Smooth muscle cell (in vitro differentiated cells): ENCODE data around the gene FOSB. TPM values are rescaled to one million over a fixed set of nuclear protein-coding genes. Genes with fewer than 3 reads are reported as not detected.
A peak's percentile ranks its signal among the peaks of the same experiment; 100 is the strongest.

Experiments
- DNase-seq: peaks from one replicate; lab custom pipeline; 2025; ENCODE audit not compliant: unreplicated experiment; lab: John Stamatoyannopoulos, UW
- H2AFZ ChIP-seq: fragments of 200-600 bp; sonication (generic); 2 replicates; pipeline ENCODE4 v1.6.0; 2016; ENCODE audit warnings: antibody characterized with exemption, low read depth, mild to moderate bottlenecking
- H3F3A ChIP-seq: fragments of 200-600 bp; sonication (generic); 2 replicates; pipeline ENCODE4 v1.6.0; 2017; ENCODE audit warnings: antibody characterized with exemption, low read depth
- H3K27ac ChIP-seq: fragments of 200-600 bp; sonication (generic); 2 replicates; pipeline ENCODE4 v1.5.1; 2016; ENCODE audit warnings: low read depth, mild to moderate bottlenecking
- H3K27me3 ChIP-seq: fragments of 200-600 bp; sonication (generic); 2 replicates; pipeline ENCODE4 v1.6.1; 2016; ENCODE audit warnings: low read depth, mild to moderate bottlenecking
- H3K36me3 ChIP-seq: fragments of 200-600 bp; sonication (generic); 2 replicates; pipeline ENCODE4 v1.5.1; 2016; ENCODE audit warnings: low read depth
- H3K4me1 ChIP-seq: fragments of 200-600 bp; sonication (generic); 2 replicates; pipeline ENCODE4 v1.5.1; 2016; ENCODE audit warnings: low read depth
- H3K4me2 ChIP-seq: fragments of 200-600 bp; sonication (generic); 2 replicates; pipeline ENCODE4 v1.6.0; 2016; ENCODE audit warnings: mild to moderate bottlenecking
- H3K4me3 ChIP-seq: fragments of 200-600 bp; sonication (generic); 2 replicates; pipeline ENCODE4 v1.5.1; 2016; ENCODE audit warnings: mild to moderate bottlenecking
- H3K79me2 ChIP-seq: fragments of 200-600 bp; sonication (generic); 2 replicates; pipeline ENCODE4 v1.6.0; 2016; ENCODE audit warnings: low read depth, mild to moderate bottlenecking
- H3K9ac ChIP-seq: fragments of 200-600 bp; sonication (generic); 2 replicates; pipeline ENCODE4 v1.6.0; 2016; ENCODE audit warnings: low read depth
- H3K9me3 ChIP-seq: fragments of 200-600 bp; sonication (generic); replicated peaks from 2 replicates; pipeline ENCODE4 v1.5.1; 2016; ENCODE audit warnings: low read depth
- H4K20me1 ChIP-seq: fragments of 200-600 bp; sonication (generic); 2 replicates; pipeline ENCODE4 v1.6.0; 2016; ENCODE audit warnings: low read depth
- CTCF ChIP-seq: fragments of 200-600 bp; sonication (generic); IDR thresholded peaks from 2 replicates; pipeline ENCODE4 v1.5.1; 2017; ENCODE audit warnings: borderline replicate concordance, mild to moderate bottlenecking, antibody characterized with exemption; ENCODE audit not compliant: insufficient read depth, poor library complexity, severe bottlenecking
- WGBS: methylation state at CpG from one replicate; pipeline ENCODE4 v1.1.7; 2016; ENCODE audit warnings: low lambda C conversion rate; 5-methylcytosine and 5-hydroxymethylcytosine counted together
- polyA plus RNA-seq: library from polyadenylated mRNA; unstranded; fragments of >200 nt; fragmentation: Nextera tagmentation; extraction: Ambion mirVana; gene quantifications from 2 replicates; pipeline ENCODE4 v1.2.1, GENCODE V29; 2016
- total RNA-seq: library from RNA; depleted of rRNA; stranded (reverse); fragments of >200 nt; gene quantifications from 2 replicates; pipeline ENCODE4 v1.2.3, GENCODE V29; 2014

Gene FOSB
- total and polyA plus RNA-seq, 2 experiments from 2014 or later, result 178 to 186 TPM

- Histone ChIP-seq H3F3A (peaks cover 13% of the 10 kb centered on the region), H3K4me1 (no peaks in the 10 kb centered on the region), H3K4me2 (no peak overlapping the region), H3K9me3 (no peaks in the 10 kb centered on the region), H3K36me3 (no peaks in the 10 kb centered on the region), H2AFZ (no peak overlapping the region), H3K27ac (no peak overlapping the region), H3K4me3 (no peak overlapping the region), H4K20me1 (no peaks in the 10 kb centered on the region), H3K27me3 (no peaks in the 10 kb centered on the region), H3K79me2 (no peaks in the 10 kb centered on the region), H3K9ac (no peak overlapping the region)
- no peak for DNase-seq
- no peak for TF ChIP-seq CTCF
- WGBS, result 81% methylated on average over 13 of the region's 13 CpGs
Measured at GRCh38 chr19:45484273-45484945, 16.6 kb downstream of the FOSB start.

- H3K36me3 ChIP-seq, result no peaks in the 10 kb centered on the region
- H2AFZ ChIP-seq, result peak overlapping the region; percentile 92
- TF ChIP-seq CTCF, result peak; percentile 69
- no peak overlapping the region for H3K27ac ChIP-seq
- no peaks in the 10 kb centered on the region for H3K9me3 ChIP-seq
- peak overlapping the region; percentile 96 for H3K4me2 ChIP-seq
- no peaks in the 10 kb centered on the region for H3K4me1 ChIP-seq
- 1% methylated on average over 35 of the region's 35 CpGs for WGBS
- no peaks in the 10 kb centered on the region for H3K27me3 ChIP-seq
- peak; percentile 88 for DNase-seq
- peaks cover 13% of the 10 kb centered on the region for H3F3A ChIP-seq
- H3K9ac ChIP-seq, result no peak overlapping the region
- no peaks in the 10 kb centered on the region for H4K20me1 ChIP-seq
- H3K79me2 ChIP-seq, result no peaks in the 10 kb centered on the region
- H3K4me3 ChIP-seq, result peak overlapping the region; percentile 79
Measured at GRCh38 chr19:45485305-45486077, 17.7 kb downstream of the FOSB start.

- no peak overlapping the region for H2AFZ ChIP-seq
- H3K36me3 ChIP-seq, result no peaks in the 10 kb centered on the region
- H3K79me2 ChIP-seq, result no peaks in the 10 kb centered on the region
- DNase-seq, result no peak
- no peak overlapping the region for H3K4me3 ChIP-seq
- no peaks in the 10 kb centered on the region for H3K9me3 ChIP-seq
- no peak for TF ChIP-seq CTCF
- H3K4me2 ChIP-seq, result no peak overlapping the region
- H3K27ac ChIP-seq, result no peak overlapping the region
- no peaks in the 10 kb centered on the region for H4K20me1 ChIP-seq
- peaks cover 13% of the 10 kb centered on the region for H3F3A ChIP-seq
- H3K27me3 ChIP-seq, result no peaks in the 10 kb centered on the region
- H3K4me1 ChIP-seq, result no peaks in the 10 kb centered on the region
- 96% methylated on average over 15 of the region's 15 CpGs for WGBS
- no peak overlapping the region for H3K9ac ChIP-seq
Measured at GRCh38 chr19:45488708-45489107, 20.9 kb downstream of the FOSB start.
